ENCODE data around the gene HSPG2.
A peak's percentile ranks its signal among the peaks of the same experiment; 100 is the strongest.
"Not testable (repeated sequence)": the region's sequence is repeated elsewhere in the genome, so short reads cannot be mapped to it uniquely, and the experiment has no call there.

HSPG2 gene

DNA sequence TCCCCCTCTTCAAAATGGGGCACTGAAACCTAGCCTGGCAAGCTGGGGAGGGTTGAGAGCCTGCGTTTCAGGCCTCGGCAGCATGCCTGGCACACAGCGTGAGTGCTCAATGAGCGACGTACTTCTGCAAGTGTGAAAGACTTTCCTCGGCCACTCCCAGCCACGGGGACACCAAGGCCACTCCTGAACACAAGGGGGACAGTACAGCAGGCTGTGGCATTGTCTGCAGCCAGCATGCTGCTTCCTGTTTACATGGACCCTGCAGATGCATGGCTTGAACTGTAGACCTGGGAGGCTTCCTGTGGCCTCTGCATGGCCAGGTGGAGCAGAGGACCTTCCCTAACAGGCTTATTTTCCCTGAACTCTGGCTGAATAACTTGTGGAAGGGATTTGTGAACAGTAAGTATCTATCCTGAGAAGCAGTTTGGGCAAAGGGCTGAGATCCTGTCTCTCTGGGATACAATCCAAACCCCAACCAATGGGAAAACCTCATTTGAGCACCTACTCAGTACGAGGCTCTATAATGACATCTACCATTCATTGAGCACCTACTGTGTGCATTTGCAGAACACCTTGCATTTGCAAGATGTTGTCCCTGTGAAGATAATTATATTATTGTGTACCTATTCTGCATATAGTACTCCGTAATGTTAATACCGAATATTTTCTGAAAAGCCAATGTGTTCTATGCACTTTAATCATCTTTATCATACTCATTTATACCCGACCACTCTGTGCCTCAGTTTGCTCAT is 9.9 kb upstream of the HSPG2 start:
- FAIRE-seq: no peak
- no peak for DNase-seq (ENCODE audit: insufficient read length)
- TF ChIP-seq POLR2AphosphoS5 (IDR thresholded peaks at IDR 0.05; ENCODE audit: low read depth, low read length): no peak
- no peak for TF ChIP-seq POLR2A (IDR thresholded peaks at IDR 0.05; ENCODE audit: low read depth, low read length)
- TF ChIP-seq TAF1 (IDR thresholded peaks at IDR 0.05; ENCODE audit: borderline replicate concordance, low read depth, low read length): no peak

DNA sequence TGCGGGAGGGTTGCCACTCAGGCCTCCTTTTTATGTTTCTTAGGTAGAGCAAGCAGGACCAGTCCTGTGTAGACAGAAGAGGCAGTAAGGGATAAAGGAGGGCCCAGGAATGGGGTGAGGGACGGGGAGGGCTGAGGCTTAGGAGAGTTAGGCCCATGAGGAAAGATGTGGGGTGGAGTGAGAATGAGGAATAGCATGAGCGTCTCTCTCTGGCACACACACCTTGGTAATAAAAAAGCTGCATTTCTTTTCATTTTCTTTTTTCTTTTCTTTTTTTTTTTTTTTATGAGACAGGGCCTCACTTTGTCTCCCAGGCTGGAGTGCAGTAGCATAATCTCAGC is 7.6 kb upstream of the HSPG2 start:
- no peak for TF ChIP-seq POLR2AphosphoS5 (IDR thresholded peaks at IDR 0.05; ENCODE audit: low read depth, low read length)
- TF ChIP-seq TAF1 (IDR thresholded peaks at IDR 0.05; ENCODE audit: borderline replicate concordance, low read depth, low read length): no peak
- TF ChIP-seq POLR2A (IDR thresholded peaks at IDR 0.05; ENCODE audit: low read depth, low read length): no peak
- DNase-seq (ENCODE audit: insufficient read length): no peak
- no peak for FAIRE-seq

DNA sequence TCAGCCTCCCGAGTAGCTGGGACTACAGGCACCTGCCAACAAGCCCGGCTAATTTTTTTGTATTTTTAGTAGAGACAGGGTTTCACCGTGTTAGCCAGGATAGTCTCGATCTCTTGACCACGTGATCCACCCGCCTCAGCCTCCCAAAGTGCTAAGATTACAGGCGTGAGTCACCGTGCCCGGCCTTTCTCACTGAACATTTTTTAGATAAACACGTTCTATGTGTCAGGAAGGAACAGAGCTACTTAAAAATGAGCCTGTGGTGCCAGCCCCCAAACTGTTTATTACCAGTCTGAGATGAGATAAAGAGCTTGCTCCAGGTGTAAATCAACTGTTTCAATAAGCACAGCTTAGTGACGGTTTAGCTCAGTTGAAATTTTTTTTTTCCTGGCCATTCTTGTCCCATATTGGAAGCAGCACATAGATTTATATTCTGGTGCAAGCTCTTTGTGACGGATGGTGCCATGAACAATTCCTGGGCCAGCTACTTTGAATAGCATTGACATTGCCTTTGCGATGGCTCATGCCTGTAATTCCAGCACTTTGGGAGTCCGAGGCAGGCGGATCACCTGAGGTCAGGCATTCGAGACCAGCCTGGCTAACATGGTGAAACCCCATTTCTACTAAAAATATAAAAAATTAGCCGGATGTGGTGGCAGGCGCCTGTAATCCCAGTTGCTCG is 6.0 kb upstream of the HSPG2 start:
- FAIRE-seq; DNase-seq (ENCODE audit: insufficient read length): not testable (repeated sequence)

DNA sequence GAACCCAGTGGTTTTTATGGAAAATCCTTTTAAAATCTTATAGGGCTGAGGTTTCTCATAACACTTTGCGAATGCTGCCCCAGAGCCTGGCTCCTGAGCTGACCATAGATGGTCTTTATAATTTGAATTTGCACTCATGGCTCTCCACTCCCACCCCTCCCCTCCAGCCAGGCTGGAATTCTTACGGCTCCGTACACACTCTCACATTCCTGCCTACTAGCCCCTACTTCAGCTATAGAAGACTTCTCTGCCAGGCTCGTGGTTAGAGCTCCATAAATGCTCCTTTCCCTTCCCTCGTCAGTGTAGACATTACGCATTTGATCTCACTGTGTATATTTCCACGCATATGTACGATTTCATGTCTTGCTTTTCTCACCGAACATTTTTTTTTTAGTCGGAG is 5.4 kb upstream of the HSPG2 start:
- no peak for FAIRE-seq

DNA sequence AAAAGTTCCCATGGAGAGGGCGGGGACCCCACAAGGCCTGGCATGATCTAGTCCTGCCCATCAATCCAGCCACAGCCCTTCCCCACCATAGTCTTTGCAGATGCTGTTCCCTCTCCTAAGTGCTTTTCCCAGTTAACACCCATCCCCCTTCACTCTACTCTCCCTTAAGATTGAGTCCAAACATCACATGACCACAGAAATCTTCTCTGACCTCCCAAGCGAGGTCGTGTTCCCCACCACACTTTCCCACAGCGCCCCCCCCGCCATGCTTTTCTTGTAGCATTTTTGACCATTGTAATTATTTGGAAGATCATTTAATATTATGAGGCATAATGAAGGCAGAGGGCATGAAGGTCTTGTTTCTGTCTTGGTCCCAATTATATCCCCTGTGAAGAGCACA is 4.3 kb upstream of the HSPG2 start:
- no peak for TF ChIP-seq POLR2AphosphoS5 (IDR thresholded peaks at IDR 0.05; ENCODE audit: low read depth, low read length)
- no peak for TF ChIP-seq TAF1 (IDR thresholded peaks at IDR 0.05; ENCODE audit: borderline replicate concordance, low read depth, low read length)
- no peak for TF ChIP-seq POLR2A (IDR thresholded peaks at IDR 0.05; ENCODE audit: low read depth, low read length)

More for the DNA sequence above, 5.4 kb upstream of the HSPG2 start:
- no peak for TF ChIP-seq POLR2A (IDR thresholded peaks at IDR 0.05; ENCODE audit: low read depth, low read length)
- no peak for TF ChIP-seq POLR2AphosphoS5 (IDR thresholded peaks at IDR 0.05; ENCODE audit: low read depth, low read length)
- TF ChIP-seq TAF1 (IDR thresholded peaks at IDR 0.05; ENCODE audit: borderline replicate concordance, low read depth, low read length): no peak
- DNase-seq (ENCODE audit: insufficient read length): no peak

DNA sequence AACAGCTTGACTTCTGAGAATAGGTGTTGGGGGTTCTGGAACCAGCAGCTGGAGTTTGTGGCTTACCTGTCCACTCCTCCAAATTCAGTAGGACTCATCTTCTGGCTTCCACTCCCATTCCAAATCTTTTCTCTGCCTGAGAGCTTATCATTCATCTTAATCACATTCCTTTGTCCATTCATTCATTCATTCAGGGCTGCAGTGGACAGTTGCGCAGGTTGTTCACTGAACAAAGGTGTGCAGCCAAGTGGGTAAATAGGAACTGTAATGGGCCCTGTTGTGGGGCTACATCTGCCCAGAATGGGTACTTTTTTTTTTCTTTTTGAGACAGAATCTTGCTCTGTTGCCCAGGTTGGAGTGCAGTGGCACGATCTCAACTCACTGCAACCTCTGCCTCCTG is 3.4 kb upstream of the HSPG2 start:
- DNase-seq (ENCODE audit: insufficient read length): no peak
- TF ChIP-seq TAF1 (IDR thresholded peaks at IDR 0.05; ENCODE audit: borderline replicate concordance, low read depth, low read length) (no peak), POLR2AphosphoS5 (IDR thresholded peaks at IDR 0.05; ENCODE audit: low read depth, low read length) (no peak), POLR2A (IDR thresholded peaks at IDR 0.05; ENCODE audit: low read depth, low read length) (no peak)
- FAIRE-seq: no peak

More for the DNA sequence above, 4.3 kb upstream of the HSPG2 start:
- DNase-seq (ENCODE audit: insufficient read length) (no peak), FAIRE-seq (no peak)

- DNase-seq (ENCODE audit: insufficient read length) (no peak), FAIRE-seq (no peak)
- TF ChIP-seq POLR2AphosphoS5 (IDR thresholded peaks at IDR 0.05; ENCODE audit: low read depth, low read length) (no peak), TAF1 (IDR thresholded peaks at IDR 0.05; ENCODE audit: borderline replicate concordance, low read depth, low read length) (no peak), POLR2A (IDR thresholded peaks at IDR 0.05; ENCODE audit: low read depth, low read length) (no peak)
These were observed 2.7 kb upstream of the HSPG2 start for GRCh38 chr1:21939650-21940374.

DNA sequence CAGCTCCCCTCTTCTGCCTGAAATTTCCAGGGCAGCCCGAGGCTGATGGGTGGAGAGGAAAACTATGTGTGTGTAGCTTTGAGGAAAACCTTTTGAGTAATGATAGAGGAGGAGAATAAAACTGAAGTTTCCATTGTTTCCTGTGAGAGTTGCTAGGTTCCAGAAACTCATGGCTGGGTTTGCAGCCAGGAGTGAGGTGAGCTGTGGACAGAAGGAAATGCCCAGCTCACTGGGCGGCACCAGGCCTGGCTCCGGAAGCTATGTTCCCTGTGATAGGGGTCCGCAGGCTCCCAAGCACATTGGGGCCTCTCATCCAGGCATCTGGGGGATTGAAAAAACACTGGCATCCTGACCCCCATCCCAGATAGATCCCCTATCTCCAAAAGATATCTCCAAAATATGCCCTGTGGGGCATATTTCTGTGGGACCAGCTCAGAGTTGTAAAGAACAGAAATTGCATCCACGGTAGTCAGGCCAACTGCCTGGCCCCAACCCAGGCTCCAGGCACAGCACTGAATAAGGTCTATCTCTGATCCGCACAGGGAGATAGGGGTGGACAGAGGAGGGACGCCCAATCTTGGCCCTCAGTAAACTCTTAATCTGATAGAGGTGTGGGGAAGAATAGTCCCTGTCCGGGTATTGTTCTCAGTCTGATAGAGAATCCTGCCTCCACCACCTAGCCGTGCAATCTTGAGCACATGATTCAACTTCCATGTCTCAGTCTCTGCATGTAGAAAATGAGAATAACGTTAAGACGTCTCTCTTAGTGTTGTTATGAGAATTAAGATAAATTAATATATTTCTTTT is 1.8 kb upstream of the HSPG2 start:
- TF ChIP-seq POLR2A (IDR thresholded peaks at IDR 0.05; ENCODE audit: low read depth, low read length): no peak
- TF ChIP-seq TAF1 (IDR thresholded peaks at IDR 0.05; ENCODE audit: borderline replicate concordance, low read depth, low read length): no peak
- no peak for TF ChIP-seq POLR2AphosphoS5 (IDR thresholded peaks at IDR 0.05; ENCODE audit: low read depth, low read length)
- DNase-seq (ENCODE audit: insufficient read length) (no peak), FAIRE-seq (no peak)

DNA sequence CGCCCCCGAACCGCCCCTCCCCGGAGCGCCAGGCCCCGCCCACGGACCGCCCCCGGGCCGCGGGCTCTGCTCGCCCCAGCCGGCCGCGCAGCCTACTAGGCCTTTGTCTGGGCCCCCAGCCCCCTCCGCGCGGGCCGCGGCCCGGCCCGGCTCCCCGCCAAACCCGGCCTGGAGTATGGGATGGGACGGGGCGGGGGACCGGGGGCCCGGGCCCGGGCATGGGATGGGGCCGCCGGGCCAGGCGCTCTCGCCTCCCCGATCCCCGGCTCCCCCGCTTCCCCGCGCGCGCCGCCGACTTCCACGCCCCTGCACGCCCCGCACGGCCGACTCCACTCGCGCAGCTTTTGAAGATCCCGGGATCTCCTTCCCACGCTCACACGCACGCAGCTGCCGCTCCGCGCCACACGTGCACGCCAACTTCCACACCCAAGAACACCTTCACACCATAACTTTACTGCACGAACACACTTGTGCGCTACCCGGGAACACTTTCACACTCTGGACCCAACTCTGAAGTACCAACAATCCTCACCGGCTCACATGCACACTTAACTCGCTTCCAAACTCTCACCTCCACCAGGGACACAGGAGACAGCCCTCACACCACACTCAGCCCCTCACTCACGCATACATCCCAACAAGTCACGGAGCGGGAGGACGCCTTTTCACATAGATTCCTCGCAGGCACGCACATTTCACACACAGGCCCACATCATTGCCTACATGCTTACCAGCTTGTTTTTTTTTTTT is 437 bp upstream of the HSPG2 start:
- DNase-seq (ENCODE audit: insufficient read length) (peak; percentile 73), FAIRE-seq (no peak)
- TF ChIP-seq POLR2AphosphoS5 (IDR thresholded peaks at IDR 0.05; ENCODE audit: low read depth, low read length): no peak
- TF ChIP-seq POLR2A (IDR thresholded peaks at IDR 0.05; ENCODE audit: low read depth, low read length): no peak
- TF ChIP-seq TAF1 (IDR thresholded peaks at IDR 0.05; ENCODE audit: borderline replicate concordance, low read depth, low read length): no peak

DNA sequence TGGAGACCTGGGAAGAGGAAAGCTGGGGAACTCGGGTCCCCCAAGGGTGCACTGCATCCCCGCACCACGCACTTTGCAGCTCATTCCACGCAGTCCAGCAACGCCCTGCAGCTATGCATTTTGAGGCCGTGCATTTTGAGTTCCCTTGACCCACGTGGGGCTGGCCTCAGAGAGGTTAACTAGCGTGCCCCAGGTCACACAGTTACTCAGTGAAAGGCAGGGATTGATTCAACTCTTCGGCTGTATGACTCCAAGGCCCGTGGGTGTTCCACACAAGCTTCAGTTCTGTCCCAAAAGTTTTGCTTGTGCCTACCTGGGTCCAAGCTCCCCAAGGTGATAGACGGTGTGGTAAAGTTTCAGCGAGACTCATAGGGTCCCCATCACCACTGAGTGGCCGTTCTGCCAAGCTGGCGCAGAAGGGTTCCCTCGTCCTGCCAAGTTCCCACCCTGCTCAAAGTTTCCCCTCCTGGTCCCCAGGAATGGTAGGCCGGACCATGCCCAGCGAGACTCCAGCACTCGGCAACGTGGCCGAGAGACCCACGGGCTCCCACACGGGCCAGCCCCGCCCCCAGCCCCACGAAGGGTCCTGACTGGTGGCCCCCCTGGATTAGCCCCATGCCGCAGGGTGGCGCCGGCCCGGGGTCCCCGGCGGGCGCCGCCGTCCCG is 611 bp downstream of the HSPG2 start:
- FAIRE-seq: no peak
- TF ChIP-seq POLR2AphosphoS5 (IDR thresholded peaks at IDR 0.05; ENCODE audit: low read depth, low read length): no peak
- TF ChIP-seq POLR2A (IDR thresholded peaks at IDR 0.05; ENCODE audit: low read depth, low read length): no peak
- no peak for TF ChIP-seq TAF1 (IDR thresholded peaks at IDR 0.05; ENCODE audit: borderline replicate concordance, low read depth, low read length)
- DNase-seq (ENCODE audit: insufficient read length): no peak
